ENCODE data around the gene GFRA1.
"Not testable (repeated sequence)": the region's sequence is repeated elsewhere in the genome, so short reads cannot be mapped to it uniquely, and the experiment has no call there.

The GFRA1 gene

GRCh38 chr10:116197946-116198675 is 74.9 kb downstream of the GFRA1 start:
- DNase-seq (ENCODE audit: low spot score), result no peak

GRCh38 chr10:116195583-116195982 is 77.4 kb downstream of the GFRA1 start:
- DNase-seq (ENCODE audit: low spot score), result no peak

GRCh38 chr10:116195039-116195438 is 78.0 kb downstream of the GFRA1 start:
- DNase-seq (ENCODE audit: low spot score), result no peak

GRCh38 chr10:116194061-116194460 is 78.9 kb downstream of the GFRA1 start:
- DNase-seq (ENCODE audit: low spot score), result no peak

GRCh38 chr10:116190883-116191282 is 82.1 kb downstream of the GFRA1 start:
- no peak for DNase-seq (ENCODE audit: low spot score)

GRCh38 chr10:116186273-116186672 is 86.7 kb downstream of the GFRA1 start:
- DNase-seq (ENCODE audit: low spot score), result no peak

GRCh38 chr10:116185199-116185867 is 87.7 kb downstream of the GFRA1 start:
- DNase-seq (ENCODE audit: low spot score), result no peak

- no peak for DNase-seq (ENCODE audit: low spot score)
These were observed 88.6 kb downstream of the GFRA1 start for GRCh38 chr10:116184512-116184794.

- DNase-seq (ENCODE audit: low spot score), result no peak
These were observed 89.1 kb downstream of the GFRA1 start for GRCh38 chr10:116183733-116184511.

- no peak for DNase-seq (ENCODE audit: low spot score)
These were observed 90.6 kb downstream of the GFRA1 start for GRCh38 chr10:116182426-116182825.

- DNase-seq (ENCODE audit: low spot score), result no peak
These were observed 94.9 kb downstream of the GFRA1 start for GRCh38 chr10:116178086-116178605.

- no peak for DNase-seq (ENCODE audit: low spot score)
These were observed 97.8 kb downstream of the GFRA1 start for GRCh38 chr10:116175231-116175630.

GRCh38 chr10:116171505-116171904 is 101.5 kb downstream of the GFRA1 start:
- DNase-seq (ENCODE audit: low spot score), result no peak

GRCh38 chr10:116170815-116171250 is 102.2 kb downstream of the GFRA1 start:
- no peak for DNase-seq (ENCODE audit: low spot score)

GRCh38 chr10:116169782-116170445 is 103.1 kb downstream of the GFRA1 start:
- no peak for DNase-seq (ENCODE audit: low spot score)

GRCh38 chr10:116168745-116169144 is 104.3 kb downstream of the GFRA1 start:
- no peak for DNase-seq (ENCODE audit: low spot score)

- DNase-seq (ENCODE audit: low spot score), result no peak
These were observed 104.7 kb downstream of the GFRA1 start for GRCh38 chr10:116168329-116168728.

GRCh38 chr10:116165941-116166340 is 107.1 kb downstream of the GFRA1 start:
- not testable (repeated sequence) for DNase-seq (ENCODE audit: low spot score)

- DNase-seq (ENCODE audit: low spot score), result no peak
These were observed 108.7 kb downstream of the GFRA1 start for GRCh38 chr10:116164291-116164690.

GRCh38 chr10:116163333-116164131 is 109.5 kb downstream of the GFRA1 start:
- no peak for DNase-seq (ENCODE audit: low spot score)

- no peak for DNase-seq (ENCODE audit: low spot score)
These were observed 110.2 kb downstream of the GFRA1 start for GRCh38 chr10:116162851-116163250.
